HG03342 (cell line): ENCODE measurements around the gene RERE.

Source experiments
- ATAC-seq: cut with Tn5 transposase; IDR thresholded peaks from one replicate; pipeline ENCODE4 v1.9.1; 2021; ENCODE audit warnings: mild to moderate bottlenecking, moderate library complexity; ENCODE audit not compliant: unreplicated experiment

RERE gene

DNA sequence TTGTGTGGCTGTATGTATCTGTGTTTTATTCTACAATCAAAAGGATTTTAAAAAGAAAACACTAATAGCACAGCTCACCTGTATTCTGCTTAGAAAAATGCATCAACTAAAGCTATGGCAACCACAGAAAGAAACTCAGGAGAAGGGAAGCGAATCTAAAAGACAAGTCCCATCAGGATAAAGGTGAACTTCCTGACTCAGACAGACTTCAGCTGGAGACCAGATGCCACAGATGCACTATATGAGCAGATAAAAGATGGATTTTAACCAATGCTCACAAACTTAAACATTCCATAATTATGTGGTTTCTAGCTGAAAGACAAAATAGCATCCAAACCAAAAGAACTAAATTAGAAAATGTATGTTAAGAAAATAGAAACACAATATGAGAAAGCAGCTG, 231.0 kb downstream of the RERE start:
- no peak for ATAC-seq

DNA sequence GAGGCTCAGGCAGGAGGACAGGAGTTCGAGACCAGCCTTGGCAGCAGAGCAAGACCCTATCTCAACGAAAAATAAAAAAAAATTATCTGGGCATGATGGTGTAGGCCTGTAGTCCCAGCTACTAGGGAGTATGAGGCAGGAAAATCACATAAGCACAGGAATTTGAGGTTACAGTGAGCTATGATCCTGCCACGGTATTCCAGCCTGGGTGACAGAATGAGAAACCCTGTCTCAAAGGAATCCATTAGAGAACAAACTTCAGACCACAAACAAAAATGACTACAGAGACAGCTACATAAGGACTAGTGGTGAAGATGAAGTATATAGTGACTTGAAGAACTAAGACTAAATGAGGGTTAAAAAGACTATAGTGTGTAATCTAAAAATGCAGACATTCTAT, 233.1 kb downstream of the RERE start:
- ATAC-seq, result no peak

GRCh38 chr1:8583031-8583430, 234.4 kb downstream of the RERE start:
- ATAC-seq, result no peak

GRCh38 chr1:8580566-8580965, 236.9 kb downstream of the RERE start:
- ATAC-seq, result no peak

DNA sequence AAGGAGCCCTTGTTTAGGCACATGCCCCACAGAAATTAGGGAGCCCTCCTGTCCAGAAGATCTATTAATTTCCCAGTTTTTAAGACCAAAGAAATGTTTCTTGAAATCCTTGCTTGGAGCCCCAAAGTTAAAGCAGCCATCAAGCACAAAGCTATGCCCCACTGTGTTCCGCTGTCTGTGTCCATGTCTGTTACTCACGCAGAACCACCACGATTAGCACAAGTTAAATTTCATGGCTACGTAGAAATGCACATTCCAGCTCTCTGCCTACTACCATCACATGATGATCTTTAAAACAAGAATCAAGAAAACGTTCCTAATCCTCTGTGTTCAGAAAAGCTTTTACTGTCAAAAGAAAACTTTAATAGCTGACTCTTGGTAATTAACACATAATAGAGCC, 238.5 kb downstream of the RERE start:
- no peak for ATAC-seq

- ATAC-seq, result no peak
Observed at GRCh38 chr1:8578132-8578877, 239.1 kb downstream of the RERE start.

GRCh38 chr1:8574985-8575384, 242.5 kb downstream of the RERE start:
- no peak for ATAC-seq

DNA sequence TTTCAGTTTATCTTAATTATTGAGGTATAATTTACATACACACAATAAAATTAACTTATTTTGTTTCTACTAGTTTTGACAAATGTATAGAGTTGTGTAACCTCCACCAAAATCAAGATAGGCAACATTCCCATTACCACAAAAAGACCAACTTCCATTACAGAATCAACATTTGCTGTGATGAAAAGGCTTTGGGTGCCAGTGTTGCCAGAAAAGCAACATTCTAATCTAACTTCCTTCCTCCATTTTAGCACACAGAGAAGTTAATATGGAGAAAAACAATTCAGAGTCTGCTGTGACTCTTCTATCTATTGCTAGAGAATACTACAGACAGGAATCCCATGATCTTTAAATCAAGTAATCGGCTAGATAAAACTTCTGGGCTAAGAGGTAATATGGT, 245.3 kb downstream of the RERE start:
- no peak for ATAC-seq

DNA sequence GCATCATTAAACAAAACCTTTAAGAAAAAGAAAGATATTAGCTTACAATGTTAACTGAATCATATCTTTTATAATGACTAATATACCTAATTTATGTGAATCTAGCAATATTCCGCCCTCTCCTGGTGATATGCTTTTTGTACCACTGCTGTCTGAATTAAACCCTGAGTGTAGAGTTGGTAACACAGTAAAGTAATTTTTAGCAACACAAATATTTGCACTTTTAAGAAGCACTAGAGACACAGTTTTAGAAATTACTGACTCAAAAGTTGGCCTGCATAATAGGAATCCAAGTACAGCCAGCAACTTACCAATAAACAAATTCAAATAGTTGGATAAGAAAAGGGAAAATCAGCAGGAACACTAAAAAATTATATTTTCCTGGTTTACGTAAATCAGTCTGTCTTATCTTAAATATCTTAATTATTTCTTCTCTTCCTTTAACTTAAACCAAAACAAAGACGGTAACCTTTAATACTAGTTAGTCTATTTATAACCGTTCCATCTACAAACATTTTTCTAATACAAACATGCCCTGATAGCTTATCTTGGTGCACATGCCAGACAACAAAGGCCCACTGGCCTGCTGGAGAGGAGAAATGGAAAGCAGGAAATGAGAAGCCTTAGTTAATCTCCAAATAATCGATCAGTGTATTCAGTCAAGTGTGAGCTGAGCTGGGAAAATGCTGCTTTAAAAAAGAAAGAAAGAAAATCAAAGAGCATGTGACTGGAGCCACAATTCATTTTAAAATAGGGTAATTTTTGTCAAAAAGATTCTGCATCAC, 246.0 kb downstream of the RERE start:
- no peak for ATAC-seq

GRCh38 chr1:8570465-8570864, 247.0 kb downstream of the RERE start:
- ATAC-seq, result no peak

GRCh38 chr1:8569242-8569641, 248.2 kb downstream of the RERE start:
- no peak for ATAC-seq

- ATAC-seq, result no peak
Observed at GRCh38 chr1:8568837-8569236, 248.6 kb downstream of the RERE start.

GRCh38 chr1:8567146-8567545, 250.3 kb downstream of the RERE start:
- ATAC-seq, result no peak

GRCh38 chr1:8565802-8566201, 251.6 kb downstream of the RERE start:
- no peak for ATAC-seq

- ATAC-seq, result no peak
Observed at GRCh38 chr1:8563944-8564537, 253.4 kb downstream of the RERE start.

DNA sequence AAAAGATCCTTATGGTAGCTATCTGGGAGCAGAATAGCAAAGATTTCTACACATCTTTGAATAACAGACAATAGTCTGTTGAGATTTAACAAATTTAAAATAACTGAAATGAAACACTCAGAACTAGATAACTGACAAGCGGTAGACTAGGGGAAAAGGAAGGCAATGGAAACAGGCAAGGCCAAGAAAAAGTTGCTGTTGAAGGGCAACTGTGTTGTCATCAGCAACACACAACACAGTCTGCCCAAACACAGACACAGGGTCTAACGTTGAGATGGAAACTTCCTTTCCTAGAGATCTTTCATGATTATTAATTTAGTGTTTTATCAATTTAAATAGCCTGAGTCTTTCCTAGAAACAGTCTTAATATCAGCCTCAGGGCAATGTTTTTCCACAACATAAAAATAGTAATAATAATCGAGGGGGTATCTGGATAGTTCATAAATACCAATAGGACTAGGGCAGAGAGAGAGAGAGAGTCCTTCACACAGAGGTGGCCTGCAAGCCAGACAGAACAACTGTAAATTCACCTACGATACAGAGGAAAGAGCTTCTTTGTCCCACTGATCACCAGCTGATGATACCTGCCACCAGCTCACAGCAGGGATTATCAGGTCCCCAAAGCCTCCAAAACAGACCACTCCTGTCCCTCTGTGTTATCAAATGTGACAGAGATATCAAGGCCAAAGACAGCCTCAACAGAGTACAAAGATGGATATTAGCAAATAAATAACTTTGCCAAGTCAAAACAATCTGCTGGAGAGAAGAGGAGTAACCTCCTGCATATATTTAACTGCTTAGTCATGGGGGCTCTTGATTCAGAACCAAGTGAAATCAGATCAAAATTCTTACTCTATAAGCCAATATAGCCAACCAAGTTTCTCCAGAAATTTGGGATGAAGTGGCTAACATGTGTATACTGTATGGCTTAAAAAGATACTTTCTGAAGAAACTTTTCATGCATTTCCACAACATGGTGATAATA, 254.3 kb downstream of the RERE start:
- ATAC-seq, result no peak

DNA sequence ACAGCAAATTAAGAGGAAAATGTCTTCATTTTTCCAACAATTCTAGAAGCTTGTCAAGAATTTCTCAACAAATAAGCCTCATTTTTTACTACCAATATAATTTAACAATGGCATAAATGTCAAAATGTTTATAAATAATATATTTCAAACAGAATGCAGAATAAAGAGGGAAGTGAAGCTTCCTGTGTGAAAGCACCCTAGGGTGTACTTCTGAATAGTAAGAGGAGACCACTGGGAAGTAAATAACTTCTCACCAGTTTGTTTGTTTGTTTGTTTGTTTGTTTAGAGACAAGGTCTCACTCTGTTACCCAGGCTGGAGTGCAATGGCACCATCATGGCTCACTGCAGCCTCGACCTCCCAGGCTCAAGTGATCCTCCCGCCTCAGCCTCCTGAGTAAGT, 255.2 kb downstream of the RERE start:
- no peak for ATAC-seq

- no peak for ATAC-seq
Observed at GRCh38 chr1:8560611-8561544, 256.6 kb downstream of the RERE start.

DNA sequence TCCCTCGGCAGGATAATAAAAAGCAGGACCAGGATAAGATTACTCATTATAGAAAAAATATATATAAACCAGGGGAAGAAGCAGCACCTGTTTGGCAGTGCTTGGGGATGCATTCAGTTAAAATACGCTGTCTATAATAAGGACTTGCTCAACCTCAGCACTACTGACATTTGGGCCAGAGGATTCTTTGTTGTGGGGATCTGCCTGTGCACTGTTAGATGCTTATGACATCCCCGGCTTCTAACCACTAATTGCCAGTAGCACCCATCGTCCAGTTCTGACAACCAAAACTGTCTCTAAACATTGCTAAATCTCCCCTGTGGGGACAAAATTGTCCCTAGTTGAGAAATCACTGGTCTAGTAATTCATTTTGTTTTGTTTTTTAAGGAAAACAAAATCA, 257.4 kb downstream of the RERE start:
- ATAC-seq, result no peak

DNA sequence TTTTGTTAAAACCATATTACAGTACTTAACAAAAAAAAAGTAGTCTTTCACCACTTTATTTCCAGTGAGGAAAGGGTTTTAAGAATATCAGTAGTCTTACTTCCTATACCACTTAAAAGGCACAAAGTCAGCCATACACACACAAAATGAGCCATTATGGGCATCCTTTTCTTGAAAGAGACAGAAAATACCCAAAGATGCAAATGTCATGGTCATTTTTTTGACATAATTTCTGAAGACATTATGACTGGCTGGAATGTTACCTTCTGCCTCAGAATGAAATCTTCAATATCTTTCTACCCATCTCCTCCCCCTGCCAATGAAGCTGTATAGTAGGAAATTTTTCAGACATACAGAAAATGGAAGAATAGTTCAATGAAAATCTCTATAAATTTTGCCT, 261.9 kb downstream of the RERE start:
- no peak for ATAC-seq
